ENCODE results near the gene PPEF2. TPM values are rescaled to one million over a fixed set of nuclear protein-coding genes. Genes with fewer than 3 reads are reported as not detected.
"Not testable (repeated sequence)": the region's sequence is repeated elsewhere in the genome, so short reads cannot be mapped to it uniquely, and the experiment has no call there.

PPEF2 gene
- total and polyA plus RNA-seq, 4 donors = 0.17 TPM; not detected in 3

- 96% methylated on average over 1 of the region's 1 CpG for WGBS
- Histone ChIP-seq H3K27me3 (ENCODE audit: control insufficient read depth in 4 of 4, insufficient read depth in 4 of 4, low read length in 3 of 4) (no peaks in the 10 kb centered on the region), H3K4me1 (ENCODE audit: control insufficient read depth in 4 of 4, insufficient read depth in 4 of 4, low read length in 3 of 4) (peaks cover 5 to 25% (median 9%) of the 10 kb centered on the region in 4 donors), H3K36me3 (ENCODE audit: control insufficient read depth in 4 of 4, insufficient read depth in 3 of 4, low read depth in 1 of 4, low read length in 3 of 4) (peaks cover 0 to 8% (median 5%) of the 10 kb centered on the region in 4 donors), H3K4me3 (ENCODE audit: low read depth in 1 of 3, low read length in 3 of 3) (no peak overlapping the region), H3K9ac (ENCODE audit: low read depth in 1 of 2, low read length in 2 of 2) (no peak overlapping the region), H3K9me3 (ENCODE audit: control insufficient read depth in 4 of 4, low read length in 3 of 4) (no peaks in the 10 kb centered on the region), H3K27ac (ENCODE audit: low read depth in 1 of 2, low read length in 2 of 2) (no peak overlapping the region)
- no peak for TF ChIP-seq TAF1 (conservative IDR thresholded peaks at IDR 0.05)
- TF ChIP-seq, protein P1, sequence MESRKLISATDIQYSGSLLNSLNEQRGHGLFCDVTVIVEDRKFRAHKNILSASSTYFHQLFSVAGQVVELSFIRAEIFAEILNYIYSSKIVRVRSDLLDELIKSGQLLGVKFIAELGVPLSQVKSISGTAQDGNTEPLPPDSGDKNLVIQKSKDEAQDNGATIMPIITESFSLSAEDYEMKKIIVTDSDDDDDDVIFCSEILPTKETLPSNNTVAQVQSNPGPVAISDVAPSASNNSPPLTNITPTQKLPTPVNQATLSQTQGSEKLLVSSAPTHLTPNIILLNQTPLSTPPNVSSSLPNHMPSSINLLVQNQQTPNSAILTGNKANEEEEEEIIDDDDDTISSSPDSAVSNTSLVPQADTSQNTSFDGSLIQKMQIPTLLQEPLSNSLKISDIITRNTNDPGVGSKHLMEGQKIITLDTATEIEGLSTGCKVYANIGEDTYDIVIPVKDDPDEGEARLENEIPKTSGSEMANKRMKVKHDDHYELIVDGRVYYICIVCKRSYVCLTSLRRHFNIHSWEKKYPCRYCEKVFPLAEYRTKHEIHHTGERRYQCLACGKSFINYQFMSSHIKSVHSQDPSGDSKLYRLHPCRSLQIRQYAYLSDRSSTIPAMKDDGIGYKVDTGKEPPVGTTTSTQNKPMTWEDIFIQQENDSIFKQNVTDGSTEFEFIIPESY (IDR thresholded peaks at IDR 0.05) = no peak
- no peak for TF ChIP-seq FOXA2 (IDR thresholded peaks at IDR 0.05)
- TF ChIP-seq SP1 (IDR thresholded peaks at IDR 0.05) = no peak
- DNase-seq (ENCODE audit: low spot score) = no peak
Observed at GRCh38 chr4:75935628-75936027, 33.4 kb upstream of the PPEF2 start.

GRCh38 chr4:75930152-75930551 lies 27.9 kb upstream of the PPEF2 start:
- Histone ChIP-seq H3K4me3 (ENCODE audit: low read depth in 1 of 3, low read length in 3 of 3) (no peak overlapping the region), H3K9ac (ENCODE audit: low read depth in 1 of 2, low read length in 2 of 2) (no peak overlapping the region), H3K4me1 (ENCODE audit: control insufficient read depth in 4 of 4, insufficient read depth in 4 of 4, low read length in 3 of 4) (peaks cover 0 to 3% (median 2%) of the 10 kb centered on the region in 4 donors), H3K9me3 (ENCODE audit: control insufficient read depth in 4 of 4, low read length in 3 of 4) (no peaks in the 10 kb centered on the region), H3K27me3 (ENCODE audit: control insufficient read depth in 4 of 4, insufficient read depth in 4 of 4, low read length in 3 of 4) (no peaks in the 10 kb centered on the region), H3K36me3 (ENCODE audit: control insufficient read depth in 4 of 4, insufficient read depth in 3 of 4, low read depth in 1 of 4, low read length in 3 of 4) (peaks cover 0 to 20% (median 17%) of the 10 kb centered on the region in 4 donors), H3K27ac (ENCODE audit: low read depth in 1 of 2, low read length in 2 of 2) (no peak overlapping the region)
- WGBS = 96% methylated on average over 3 of the region's 3 CpGs
- TF ChIP-seq HNF4G (IDR thresholded peaks at IDR 0.05) (no peak), GABPA (IDR thresholded peaks at IDR 0.05 in 1 of 2, conservative IDR thresholded peaks at IDR 0.05 in 1 of 2) (no peak), CTCF (IDR thresholded peaks at IDR 0.05; ENCODE audit: low read depth, low read length, missing input control) (no peak), RXRA (IDR thresholded peaks at IDR 0.05) (no peak), NR2F2 (IDR thresholded peaks at IDR 0.05) (no peak), TAF1 (conservative IDR thresholded peaks at IDR 0.05) (no peak), FOXA1 (IDR thresholded peaks at IDR 0.05) (no peak), RAD21 (IDR thresholded peaks at IDR 0.05) (no peak), JUND (IDR thresholded peaks at IDR 0.05) (no peak), EGR1 (IDR thresholded peaks at IDR 0.05; ENCODE audit: low read depth in 2 of 2) (no peak), YY1 (IDR thresholded peaks at IDR 0.05) (no peak), SP1 (IDR thresholded peaks at IDR 0.05) (no peak), FOXA2 (IDR thresholded peaks at IDR 0.05) (no peak), HNF4A (conservative IDR thresholded peaks at IDR 0.05) (no peak)
- TF ChIP-seq, protein P2, sequence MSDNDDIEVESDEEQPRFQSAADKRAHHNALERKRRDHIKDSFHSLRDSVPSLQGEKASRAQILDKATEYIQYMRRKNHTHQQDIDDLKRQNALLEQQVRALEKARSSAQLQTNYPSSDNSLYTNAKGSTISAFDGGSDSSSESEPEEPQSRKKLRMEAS (IDR thresholded peaks at IDR 0.05) = no peak
- TF ChIP-seq, protein P3, sequence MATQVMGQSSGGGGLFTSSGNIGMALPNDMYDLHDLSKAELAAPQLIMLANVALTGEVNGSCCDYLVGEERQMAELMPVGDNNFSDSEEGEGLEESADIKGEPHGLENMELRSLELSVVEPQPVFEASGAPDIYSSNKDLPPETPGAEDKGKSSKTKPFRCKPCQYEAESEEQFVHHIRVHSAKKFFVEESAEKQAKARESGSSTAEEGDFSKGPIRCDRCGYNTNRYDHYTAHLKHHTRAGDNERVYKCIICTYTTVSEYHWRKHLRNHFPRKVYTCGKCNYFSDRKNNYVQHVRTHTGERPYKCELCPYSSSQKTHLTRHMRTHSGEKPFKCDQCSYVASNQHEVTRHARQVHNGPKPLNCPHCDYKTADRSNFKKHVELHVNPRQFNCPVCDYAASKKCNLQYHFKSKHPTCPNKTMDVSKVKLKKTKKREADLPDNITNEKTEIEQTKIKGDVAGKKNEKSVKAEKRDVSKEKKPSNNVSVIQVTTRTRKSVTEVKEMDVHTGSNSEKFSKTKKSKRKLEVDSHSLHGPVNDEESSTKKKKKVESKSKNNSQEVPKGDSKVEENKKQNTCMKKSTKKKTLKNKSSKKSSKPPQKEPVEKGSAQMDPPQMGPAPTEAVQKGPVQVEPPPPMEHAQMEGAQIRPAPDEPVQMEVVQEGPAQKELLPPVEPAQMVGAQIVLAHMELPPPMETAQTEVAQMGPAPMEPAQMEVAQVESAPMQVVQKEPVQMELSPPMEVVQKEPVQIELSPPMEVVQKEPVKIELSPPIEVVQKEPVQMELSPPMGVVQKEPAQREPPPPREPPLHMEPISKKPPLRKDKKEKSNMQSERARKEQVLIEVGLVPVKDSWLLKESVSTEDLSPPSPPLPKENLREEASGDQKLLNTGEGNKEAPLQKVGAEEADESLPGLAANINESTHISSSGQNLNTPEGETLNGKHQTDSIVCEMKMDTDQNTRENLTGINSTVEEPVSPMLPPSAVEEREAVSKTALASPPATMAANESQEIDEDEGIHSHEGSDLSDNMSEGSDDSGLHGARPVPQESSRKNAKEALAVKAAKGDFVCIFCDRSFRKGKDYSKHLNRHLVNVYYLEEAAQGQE (IDR thresholded peaks at IDR 0.05) = no peak
- DNase-seq (ENCODE audit: low spot score) = no peak

- H3K9me3 ChIP-seq (ENCODE audit: control insufficient read depth in 4 of 4, low read length in 3 of 4); DNase-seq (ENCODE audit: low spot score); H3K27me3 ChIP-seq (ENCODE audit: control insufficient read depth in 4 of 4, insufficient read depth in 4 of 4, low read length in 3 of 4); H3K27ac ChIP-seq (ENCODE audit: low read depth in 1 of 2, low read length in 2 of 2); H3K4me3 ChIP-seq (ENCODE audit: low read depth in 1 of 3, low read length in 3 of 3); H3K9ac ChIP-seq (ENCODE audit: low read depth in 1 of 2, low read length in 2 of 2); H3K36me3 ChIP-seq (ENCODE audit: control insufficient read depth in 4 of 4, insufficient read depth in 3 of 4, low read depth in 1 of 4, low read length in 3 of 4): not testable (repeated sequence)
- 90% methylated on average over 11 of the region's 11 CpGs for WGBS
- H3K4me1 ChIP-seq (ENCODE audit: control insufficient read depth in 4 of 4, insufficient read depth in 4 of 4, low read length in 3 of 4) = peaks cover 11 to 38% (median 26%) of the 10 kb centered on the region in 4 donors
Observed at GRCh38 chr4:75924916-75925315, 22.7 kb upstream of the PPEF2 start.
